SJSA1 (cell line): Measurements from ENCODE around the gene PPT1. TPM values are rescaled to one million over a fixed set of nuclear protein-coding genes. Genes with fewer than 3 reads are reported as not detected.

Source experiments
- DNase-seq, 2 experiments: peaks; one replicate each; pipeline ENCODE4 v3.0.0-alpha.2; 2015 to 2020; ENCODE audit warnings: low spot score in 2 of 2, low read depth in 1 of 2
- H3K27ac ChIP-seq: fragments of 250-450 bp; sonication (Bioruptor Pico); 2 replicates; pipeline ENCODE4 v1.5.1; 2020; ENCODE audit warnings: mild to moderate bottlenecking, moderate library complexity
- H3K27me3 ChIP-seq: fragments of 250-450 bp; sonication (Bioruptor Pico); replicated peaks from 2 replicates; pipeline ENCODE4 v1.5.1; 2020; ENCODE audit warnings: mild to moderate bottlenecking, moderate library complexity
- H3K36me3 ChIP-seq: fragments of 250-450 bp; sonication (Bioruptor Pico); 2 replicates; pipeline ENCODE4 v1.5.1; 2020; ENCODE audit warnings: mild to moderate bottlenecking
- H3K4me1 ChIP-seq: fragments of 250-450 bp; sonication (Bioruptor Pico); replicated peaks from 2 replicates; pipeline ENCODE4 v1.6.1; 2021; ENCODE audit warnings: mild to moderate bottlenecking
- H3K4me3 ChIP-seq: fragments of 250-450 bp; sonication (Bioruptor Pico); 2 replicates; pipeline ENCODE4 v1.5.1; 2020; ENCODE audit warnings: mild to moderate bottlenecking
- H3K9me3 ChIP-seq: fragments of 250-450 bp; sonication (Bioruptor Pico); replicated peaks from 2 replicates; pipeline ENCODE4 v1.5.1; 2020; ENCODE audit warnings: mild to moderate bottlenecking
- total RNA-seq: library from RNA; depleted of rRNA; stranded (reverse); fragments of >200 nt; shearing (Covaris generic); gene quantifications from 2 replicates; pipeline ENCODE4 v1.2.3, GENCODE V29; 2014

The PPT1 gene
- total RNA-seq, 1 experiment from 2014 or later = 109 TPM

DNA sequence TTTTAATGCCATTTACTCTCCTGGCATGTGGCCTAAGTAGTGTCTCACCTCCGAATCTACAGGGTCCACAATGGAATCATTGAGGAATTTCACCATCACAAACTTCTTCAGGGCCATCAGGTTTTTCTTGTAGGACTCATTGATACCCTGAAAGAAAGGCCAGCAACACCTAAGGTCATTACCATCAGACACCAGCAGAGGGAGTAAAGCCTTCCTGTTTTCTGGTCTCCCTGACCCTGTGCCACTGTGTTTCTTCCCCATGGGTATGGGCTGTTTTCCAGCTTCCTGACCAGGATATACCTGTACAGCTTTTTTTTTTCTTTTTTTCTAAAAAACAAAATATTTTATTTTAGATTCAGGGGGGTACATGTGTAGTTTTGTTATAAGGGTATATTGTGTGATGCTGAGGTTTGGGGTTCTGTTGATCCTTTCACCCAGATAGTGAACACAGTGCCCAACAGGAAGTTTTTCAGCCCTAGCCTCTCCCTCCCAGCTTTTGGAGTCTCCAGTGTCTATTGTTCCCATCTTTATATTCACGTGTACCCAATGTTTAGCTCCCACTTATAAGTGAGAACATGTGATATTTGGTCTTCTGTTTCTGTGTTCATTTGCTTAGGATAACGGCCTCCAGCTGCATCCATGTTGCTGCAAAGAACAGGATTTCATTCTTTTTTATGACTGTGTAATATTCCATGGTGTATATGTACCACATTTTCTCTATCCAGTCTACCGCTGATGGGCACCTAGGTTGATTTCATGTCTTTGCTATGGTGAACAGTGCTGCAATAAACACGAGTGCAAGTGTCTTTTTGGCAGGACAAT, 18.3 kb downstream of the PPT1 start:
- Histone ChIP-seq H3K27me3 (no peaks in the 10 kb centered on the region), H3K9me3 (no peaks in the 10 kb centered on the region), H3K27ac (no peak overlapping the region), H3K4me3 (no peak overlapping the region), H3K36me3 (peaks cover 67% of the 10 kb centered on the region), H3K4me1 (peaks cover 9% of the 10 kb centered on the region)
- DNase-seq = peak; percentile 58 to 67

DNA sequence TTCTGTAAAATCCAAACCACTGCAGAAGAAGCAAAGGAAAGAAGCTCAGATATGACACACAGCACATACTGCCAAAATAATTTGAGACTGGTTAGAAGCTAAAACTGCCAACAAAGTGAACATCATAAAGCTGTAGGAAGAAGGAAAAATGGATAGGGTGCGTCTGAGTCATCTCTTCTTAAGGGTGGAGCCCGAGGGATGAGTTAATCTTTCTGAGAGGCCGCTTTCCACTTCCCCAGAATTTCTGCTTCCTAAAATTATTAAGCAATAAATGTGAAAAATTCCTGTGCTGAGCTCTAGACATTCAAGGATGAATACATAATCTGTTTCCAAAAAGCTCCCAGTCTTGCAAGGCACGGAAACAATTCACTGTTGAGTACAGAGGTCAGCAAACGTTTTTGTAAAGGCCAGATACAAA, 20.1 kb downstream of the PPT1 start:
- H3K4me3 ChIP-seq = no peak overlapping the region
- no peaks in the 10 kb centered on the region for H3K9me3 ChIP-seq
- H3K27ac ChIP-seq = no peak overlapping the region
- H3K4me1 ChIP-seq = peaks cover 9% of the 10 kb centered on the region
- H3K36me3 ChIP-seq = peaks cover 76% of the 10 kb centered on the region
- DNase-seq = no peak
- no peaks in the 10 kb centered on the region for H3K27me3 ChIP-seq

- H3K9me3 ChIP-seq = no peaks in the 10 kb centered on the region
- DNase-seq = no peak
- no peaks in the 10 kb centered on the region for H3K27me3 ChIP-seq
- no peak overlapping the region for H3K27ac ChIP-seq
- no peak overlapping the region for H3K4me3 ChIP-seq
- H3K4me1 ChIP-seq = peaks cover 9% of the 10 kb centered on the region
- peaks cover 89% of the 10 kb centered on the region for H3K36me3 ChIP-seq
Measured at GRCh38 chr1:40075266-40075665, 21.8 kb downstream of the PPT1 start.

DNA sequence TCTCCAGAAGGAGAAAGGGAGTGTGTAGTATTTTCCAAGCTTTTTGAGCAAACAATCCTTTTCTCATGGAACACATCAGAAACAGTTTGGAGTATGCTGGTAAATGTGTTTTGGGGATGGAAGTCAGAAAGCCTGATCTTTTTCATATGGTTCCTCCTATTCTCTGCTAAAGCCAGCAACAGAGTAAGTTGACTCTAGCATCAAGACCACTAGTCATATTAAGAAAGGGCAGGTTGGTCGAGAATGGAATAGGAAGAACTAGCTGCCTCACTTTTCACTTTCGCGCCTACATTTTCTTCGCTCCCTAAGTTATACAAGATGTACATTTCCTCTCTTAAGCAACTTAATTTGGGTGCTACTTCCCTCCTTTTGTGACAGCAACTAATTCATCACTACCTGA, 24.0 kb downstream of the PPT1 start:
- Histone ChIP-seq H3K27me3 (no peaks in the 10 kb centered on the region), H3K36me3 (peaks cover 93% of the 10 kb centered on the region), H3K4me3 (no peak overlapping the region), H3K4me1 (peaks cover 9% of the 10 kb centered on the region), H3K9me3 (no peaks in the 10 kb centered on the region), H3K27ac (no peak overlapping the region)
- DNase-seq = no peak

DNA sequence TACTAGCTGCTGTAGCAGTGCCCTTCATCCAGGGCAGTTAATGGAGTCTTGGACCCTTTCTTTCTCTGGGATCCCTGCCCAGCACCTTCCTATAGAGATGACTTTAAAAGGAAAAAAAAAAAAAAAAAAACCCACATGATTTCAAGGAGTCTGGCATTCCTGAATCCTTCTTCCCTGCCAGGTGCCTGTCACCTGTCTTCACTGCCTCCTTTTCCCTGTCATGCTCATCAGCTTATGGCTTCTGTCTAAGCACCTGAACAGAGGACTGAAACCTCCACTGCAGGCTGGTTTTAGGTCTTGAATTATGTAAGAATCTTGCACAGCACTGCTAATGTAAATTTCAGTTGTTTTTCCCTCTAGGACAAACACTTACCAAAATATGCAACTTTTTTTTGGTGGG, 24.9 kb downstream of the PPT1 start:
- H3K4me3 ChIP-seq = no peak overlapping the region
- H3K27ac ChIP-seq = no peak overlapping the region
- H3K27me3 ChIP-seq = no peaks in the 10 kb centered on the region
- peaks cover 9% of the 10 kb centered on the region for H3K4me1 ChIP-seq
- DNase-seq = no peak
- H3K9me3 ChIP-seq = no peaks in the 10 kb centered on the region
- H3K36me3 ChIP-seq = peaks cover 91% of the 10 kb centered on the region

DNA sequence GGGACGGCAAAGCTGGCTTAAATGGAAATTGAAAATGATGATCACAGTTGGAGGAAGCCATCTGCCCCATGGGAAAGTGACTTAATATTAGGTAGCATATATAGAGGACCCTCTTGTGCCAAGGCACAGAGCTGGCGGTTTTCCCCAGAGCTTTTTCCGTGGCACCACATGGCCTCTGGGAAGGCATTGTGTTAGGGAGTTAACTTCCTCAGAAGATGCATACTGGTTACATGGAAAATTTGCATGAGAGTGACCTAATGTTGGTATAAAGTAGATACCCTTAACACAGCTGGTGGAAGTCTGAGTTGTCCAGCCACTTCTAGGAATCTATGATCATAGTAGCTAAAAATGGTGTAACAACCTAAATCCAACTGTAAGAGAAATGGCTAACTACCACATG, 29.2 kb downstream of the PPT1 start:
- no peaks in the 10 kb centered on the region for H3K27me3 ChIP-seq
- H3K36me3 ChIP-seq = peaks cover 96% of the 10 kb centered on the region

GRCh38 chr1:40067023-40067422, 30.0 kb downstream of the PPT1 start:
- Histone ChIP-seq H3K27me3 (no peaks in the 10 kb centered on the region), H3K36me3 (peaks cover 98% of the 10 kb centered on the region), H3K9me3 (no peaks in the 10 kb centered on the region), H3K27ac (no peak overlapping the region), H3K4me3 (no peak overlapping the region), H3K4me1 (no peaks in the 10 kb centered on the region)
- DNase-seq = no peak

More for the DNA sequence above, 29.2 kb downstream of the PPT1 start:
- no peak overlapping the region for H3K27ac ChIP-seq
- H3K9me3 ChIP-seq = no peaks in the 10 kb centered on the region
- H3K4me3 ChIP-seq = no peak overlapping the region
- no peak for DNase-seq
- no peaks in the 10 kb centered on the region for H3K4me1 ChIP-seq

GRCh38 chr1:40064797-40065499, 32.1 kb downstream of the PPT1 start:
- Histone ChIP-seq H3K4me3 (no peak overlapping the region), H3K9me3 (no peaks in the 10 kb centered on the region), H3K36me3 (peaks cover 99% of the 10 kb centered on the region), H3K4me1 (peaks cover 3% of the 10 kb centered on the region), H3K27me3 (no peaks in the 10 kb centered on the region), H3K27ac (no peak overlapping the region)
- no peak for DNase-seq

DNA sequence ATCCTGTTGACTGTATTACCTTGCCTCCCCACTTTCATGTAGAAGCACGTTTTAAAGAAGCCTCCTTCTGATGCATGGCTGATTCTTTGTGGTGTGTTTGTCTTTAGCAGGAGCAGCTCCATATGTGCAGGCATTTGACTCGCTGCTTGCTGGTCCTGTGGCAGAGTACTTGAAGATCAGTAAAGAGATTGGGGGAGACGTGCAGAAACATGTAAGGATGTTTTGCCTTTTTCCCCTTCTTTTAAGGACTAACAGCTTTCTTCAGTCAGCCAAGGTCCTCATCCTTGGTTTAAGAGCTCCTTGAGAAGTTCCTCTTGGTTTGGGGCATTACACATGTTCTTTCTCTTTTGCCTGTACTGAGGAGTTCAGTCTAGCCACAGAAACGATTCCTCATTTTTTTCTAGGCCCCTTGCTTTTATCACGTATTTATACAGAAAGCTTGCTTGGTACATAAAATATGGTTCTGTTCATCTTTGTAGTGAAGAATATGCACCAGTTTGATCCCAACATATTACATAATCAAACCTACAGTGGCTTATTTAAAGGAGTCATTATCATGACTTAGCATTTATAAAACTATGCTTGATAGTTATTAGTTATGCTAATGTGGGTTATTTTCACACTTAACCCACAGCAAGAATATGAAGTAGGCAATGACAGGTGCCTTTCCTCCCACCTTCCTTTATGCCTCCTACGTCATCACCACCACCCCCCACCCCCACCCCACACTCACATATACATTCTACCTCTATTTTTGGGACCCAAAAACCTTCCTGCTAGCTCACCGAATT, 36.9 kb downstream of the PPT1 start:
- Histone ChIP-seq H3K27ac (no peak overlapping the region), H3K4me1 (peaks cover 32% of the 10 kb centered on the region), H3K36me3 (peaks cover 96% of the 10 kb centered on the region), H3K4me3 (no peak overlapping the region), H3K9me3 (no peaks in the 10 kb centered on the region), H3K27me3 (no peaks in the 10 kb centered on the region)
- no peak for DNase-seq

- no peak overlapping the region for H3K4me3 ChIP-seq
- no peaks in the 10 kb centered on the region for H3K9me3 ChIP-seq
- peaks cover 32% of the 10 kb centered on the region for H3K4me1 ChIP-seq
- no peak for DNase-seq
- H3K27me3 ChIP-seq = no peaks in the 10 kb centered on the region
- H3K36me3 ChIP-seq = peaks cover 95% of the 10 kb centered on the region
- H3K27ac ChIP-seq = no peak overlapping the region
Measured at GRCh38 chr1:40059338-40059959, 37.6 kb downstream of the PPT1 start.

- H3K27me3 ChIP-seq = no peaks in the 10 kb centered on the region
- DNase-seq = no peak
- H3K36me3 ChIP-seq = peaks cover 94% of the 10 kb centered on the region
- H3K27ac ChIP-seq = no peak overlapping the region
- no peaks in the 10 kb centered on the region for H3K9me3 ChIP-seq
- H3K4me3 ChIP-seq = no peak overlapping the region
- peaks cover 32% of the 10 kb centered on the region for H3K4me1 ChIP-seq
Measured at GRCh38 chr1:40058453-40059337, 38.4 kb downstream of the PPT1 start.

GRCh38 chr1:40058097-40058452, 39.0 kb downstream of the PPT1 start:
- no peak overlapping the region for H3K27ac ChIP-seq
- no peaks in the 10 kb centered on the region for H3K27me3 ChIP-seq
- no peak for DNase-seq
- H3K4me3 ChIP-seq = no peak overlapping the region
- H3K9me3 ChIP-seq = no peaks in the 10 kb centered on the region
- H3K4me1 ChIP-seq = peaks cover 32% of the 10 kb centered on the region
- peaks cover 94% of the 10 kb centered on the region for H3K36me3 ChIP-seq
